Suprapubic skin (tissue), 3 donors: ENCODE measurements around the gene CD3E.

ENCODE experiments used
- EP300 ChIP-seq: sonication (generic); formaldehyde crosslinking; IDR thresholded peaks from one replicate; pipeline ENCODE4 v1.6.1; 2017; ENCODE audit warnings: antibody characterized with exemption
- TF ChIP-seq, protein P1 (sequence below), 2 donors: fragments of 200-600 bp in 1 of 2; fragments of 450-650 bp in 1 of 2; sonication (generic) in 1 of 2; IDR thresholded peaks; one replicate each; pipeline ENCODE4 v1.5.1; 2016 to 2019; ENCODE audit warnings: antibody characterized with exemption in 2 of 2, mild to moderate bottlenecking in 1 of 2, moderate library complexity in 1 of 2

- TF ChIP-seq, protein P1, sequence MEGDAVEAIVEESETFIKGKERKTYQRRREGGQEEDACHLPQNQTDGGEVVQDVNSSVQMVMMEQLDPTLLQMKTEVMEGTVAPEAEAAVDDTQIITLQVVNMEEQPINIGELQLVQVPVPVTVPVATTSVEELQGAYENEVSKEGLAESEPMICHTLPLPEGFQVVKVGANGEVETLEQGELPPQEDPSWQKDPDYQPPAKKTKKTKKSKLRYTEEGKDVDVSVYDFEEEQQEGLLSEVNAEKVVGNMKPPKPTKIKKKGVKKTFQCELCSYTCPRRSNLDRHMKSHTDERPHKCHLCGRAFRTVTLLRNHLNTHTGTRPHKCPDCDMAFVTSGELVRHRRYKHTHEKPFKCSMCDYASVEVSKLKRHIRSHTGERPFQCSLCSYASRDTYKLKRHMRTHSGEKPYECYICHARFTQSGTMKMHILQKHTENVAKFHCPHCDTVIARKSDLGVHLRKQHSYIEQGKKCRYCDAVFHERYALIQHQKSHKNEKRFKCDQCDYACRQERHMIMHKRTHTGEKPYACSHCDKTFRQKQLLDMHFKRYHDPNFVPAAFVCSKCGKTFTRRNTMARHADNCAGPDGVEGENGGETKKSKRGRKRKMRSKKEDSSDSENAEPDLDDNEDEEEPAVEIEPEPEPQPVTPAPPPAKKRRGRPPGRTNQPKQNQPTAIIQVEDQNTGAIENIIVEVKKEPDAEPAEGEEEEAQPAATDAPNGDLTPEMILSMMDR (IDR thresholded peaks at IDR 0.05), result no peak
- no peak for TF ChIP-seq EP300
Observed at GRCh38 chr11:118310781-118311485, 6.4 kb downstream of the CD3E start.
